Ascending aorta (tissue), 2 donors: ENCODE results near the gene RAP1GAP2. TPM values are rescaled to one million over a fixed set of nuclear protein-coding genes. Genes with fewer than 3 reads are reported as not detected.
"Not testable (repeated sequence)": the region's sequence is repeated elsewhere in the genome, so short reads cannot be mapped to it uniquely, and the experiment has no call there.

Source experiments
- DNase-seq, 2 donors: peaks; one replicate each; pipeline ENCODE4 v3.0.0-alpha.2; 2019; ENCODE audit warnings: low spot score in 2 of 2
- H3K27ac ChIP-seq, 2 donors: fragments of 200-600 bp; sonication (generic); one replicate each; pipeline ENCODE4 v1.5.1; 2016 to 2017; ENCODE audit warnings: mild to moderate bottlenecking in 1 of 2
- H3K27me3 ChIP-seq: fragments of 200-600 bp; sonication (generic); one replicate; pipeline ENCODE4 v1.5.1; 2017
- H3K36me3 ChIP-seq, 2 donors: fragments of 200-600 bp; sonication (generic); one replicate each; pipeline ENCODE4 v1.5.1; 2016
- H3K4me1 ChIP-seq, 2 donors: fragments of 200-600 bp; sonication (generic); one replicate each; pipeline ENCODE4 v1.5.1; 2016 to 2017; ENCODE audit warnings: mild to moderate bottlenecking in 1 of 2
- H3K4me3 ChIP-seq, 2 donors: fragments of 200-600 bp; sonication (generic); one replicate each; pipeline ENCODE4 v1.5.1; 2016 to 2017; ENCODE audit warnings: mild to moderate bottlenecking in 1 of 2
- H3K9me3 ChIP-seq, 2 donors: fragments of 200-600 bp; sonication (generic); one replicate each; pipeline ENCODE4 v1.5.1; 2016
- intact Hi-C: fragments of 100-400 bp; cut with DNase I; formaldehyde crosslinking; loops from one replicate; pipeline ENCODE4 v1.15.1; 2023
- total RNA-seq: library from RNA; depleted of rRNA; stranded (reverse); fragments of >200 nt; gene quantifications from one replicate; pipeline ENCODE4 v1.1.0, GENCODE V29; 2016
- TF ChIP-seq, protein P1 (sequence below), 3 experiments: fragments of 200-600 bp in 2 of 3; fragments of 450-650 bp in 1 of 3; sonication (generic) in 2 of 3; IDR thresholded peaks; one replicate each; pipeline ENCODE4 v1.5.1; 2016 to 2019; ENCODE audit warnings: antibody characterized with exemption in 3 of 3, mild to moderate bottlenecking in 1 of 3, moderate library complexity in 1 of 3

RAP1GAP2 gene
- total RNA-seq, 1 donor from 2014 or later, result 1.6 TPM

DNA sequence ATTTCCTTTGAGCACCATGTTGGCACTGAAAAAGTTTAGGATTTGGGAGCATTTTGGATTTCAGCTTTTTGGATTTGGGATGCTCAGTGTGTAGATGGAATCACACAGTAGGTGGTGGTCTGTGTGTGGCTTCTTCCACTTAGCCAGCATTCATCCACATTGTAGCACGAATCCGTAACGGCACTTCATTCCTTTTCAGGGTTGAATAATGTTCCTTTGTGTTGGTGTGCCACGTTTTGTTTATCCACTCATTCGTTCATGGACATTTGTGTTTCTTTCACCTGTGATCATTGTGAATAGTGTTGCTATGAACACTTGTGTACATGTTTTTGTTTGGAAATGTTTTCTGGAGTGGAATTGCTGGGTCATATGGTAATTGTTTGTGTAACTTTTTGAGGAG, 85.1 kb downstream of the RAP1GAP2 start:
- TF ChIP-seq, protein P1, sequence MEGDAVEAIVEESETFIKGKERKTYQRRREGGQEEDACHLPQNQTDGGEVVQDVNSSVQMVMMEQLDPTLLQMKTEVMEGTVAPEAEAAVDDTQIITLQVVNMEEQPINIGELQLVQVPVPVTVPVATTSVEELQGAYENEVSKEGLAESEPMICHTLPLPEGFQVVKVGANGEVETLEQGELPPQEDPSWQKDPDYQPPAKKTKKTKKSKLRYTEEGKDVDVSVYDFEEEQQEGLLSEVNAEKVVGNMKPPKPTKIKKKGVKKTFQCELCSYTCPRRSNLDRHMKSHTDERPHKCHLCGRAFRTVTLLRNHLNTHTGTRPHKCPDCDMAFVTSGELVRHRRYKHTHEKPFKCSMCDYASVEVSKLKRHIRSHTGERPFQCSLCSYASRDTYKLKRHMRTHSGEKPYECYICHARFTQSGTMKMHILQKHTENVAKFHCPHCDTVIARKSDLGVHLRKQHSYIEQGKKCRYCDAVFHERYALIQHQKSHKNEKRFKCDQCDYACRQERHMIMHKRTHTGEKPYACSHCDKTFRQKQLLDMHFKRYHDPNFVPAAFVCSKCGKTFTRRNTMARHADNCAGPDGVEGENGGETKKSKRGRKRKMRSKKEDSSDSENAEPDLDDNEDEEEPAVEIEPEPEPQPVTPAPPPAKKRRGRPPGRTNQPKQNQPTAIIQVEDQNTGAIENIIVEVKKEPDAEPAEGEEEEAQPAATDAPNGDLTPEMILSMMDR (IDR thresholded peaks at IDR 0.05), result no peak
- Histone ChIP-seq H3K4me3 (no peak overlapping the region), H3K9me3 (no peaks in the 10 kb centered on the region)

DNA sequence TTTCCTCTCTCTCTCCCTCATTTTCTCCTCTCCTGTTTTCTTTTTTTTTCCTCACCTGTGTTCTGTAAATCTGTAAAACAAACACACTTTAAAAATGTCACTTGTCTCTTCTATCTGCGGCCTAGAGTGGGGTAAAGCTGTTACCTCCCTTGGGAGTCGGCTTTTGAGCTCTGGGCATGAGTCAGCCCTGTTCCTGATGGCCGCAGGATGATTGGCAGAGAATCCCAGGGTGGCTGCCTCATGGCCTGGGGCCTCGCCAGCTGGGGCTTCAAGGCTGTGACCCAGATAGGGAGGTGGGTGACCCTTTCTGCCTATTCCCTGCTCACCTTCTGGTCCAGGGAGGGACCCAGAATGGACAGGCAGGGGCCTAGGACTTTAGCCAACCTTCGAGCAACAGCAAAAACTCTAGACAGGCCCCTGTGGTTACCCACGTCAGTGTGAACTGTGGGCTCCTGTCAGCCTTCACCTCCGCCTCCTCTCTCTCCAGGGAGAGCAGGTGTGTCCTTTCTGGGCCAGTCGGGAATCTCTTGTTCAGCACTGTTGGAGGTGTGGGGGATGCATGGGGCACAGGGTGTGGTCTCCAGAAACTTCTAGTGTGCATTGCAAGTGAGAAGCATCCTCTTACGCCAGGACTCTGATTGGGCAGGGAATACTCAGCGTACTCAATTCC, 87.4 kb downstream of the RAP1GAP2 start:
- intact Hi-C loops, result no loop called here
- Histone ChIP-seq H3K4me3 (no peak overlapping the region), H3K36me3 (no peaks in the 10 kb centered on the region), H3K27ac (no peak overlapping the region), H3K27me3 (no peaks in the 10 kb centered on the region), H3K9me3 (no peaks in the 10 kb centered on the region), H3K4me1 (no peaks in the 10 kb centered on the region)
- TF ChIP-seq, protein P1 (IDR thresholded peaks at IDR 0.05), result no peak
- DNase-seq, result no peak

More for the DNA sequence above, 85.1 kb downstream of the RAP1GAP2 start:
- H3K36me3 ChIP-seq, result no peaks in the 10 kb centered on the region
- intact Hi-C loops, result no loop called here
- no peaks in the 10 kb centered on the region for H3K27me3 ChIP-seq
- no peak overlapping the region for H3K27ac ChIP-seq
- H3K4me1 ChIP-seq, result no peaks in the 10 kb centered on the region
- no peak for DNase-seq

DNA sequence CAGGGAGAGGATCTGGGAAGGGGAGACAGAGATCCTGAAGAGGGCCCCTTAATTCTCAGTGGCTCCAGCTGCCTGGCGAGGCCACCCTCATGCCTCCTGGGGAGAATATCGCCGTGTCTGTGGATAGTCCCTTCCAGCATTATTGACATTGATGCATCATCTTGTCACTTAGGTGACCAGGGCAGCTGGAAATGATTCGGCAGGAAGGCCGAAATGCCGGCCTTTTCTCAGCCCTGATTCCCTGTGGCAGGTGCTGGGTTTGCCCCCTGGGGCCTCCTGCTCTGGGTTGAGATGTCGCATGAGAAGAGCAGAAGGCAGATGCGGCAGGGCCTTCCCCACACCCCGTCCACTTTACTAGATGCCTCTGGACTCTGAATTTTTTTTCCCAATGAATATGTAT, 89.5 kb downstream of the RAP1GAP2 start:
- TF ChIP-seq, protein P1 (IDR thresholded peaks at IDR 0.05), result no peak
- no peak for DNase-seq
- no peaks in the 10 kb centered on the region for H3K27me3 ChIP-seq
- no peak overlapping the region for H3K4me3 ChIP-seq
- intact Hi-C loops, result no loop called here
- no peaks in the 10 kb centered on the region for H3K9me3 ChIP-seq
- no peaks in the 10 kb centered on the region for H3K4me1 ChIP-seq
- no peak overlapping the region for H3K27ac ChIP-seq
- H3K36me3 ChIP-seq, result no peaks in the 10 kb centered on the region

DNA sequence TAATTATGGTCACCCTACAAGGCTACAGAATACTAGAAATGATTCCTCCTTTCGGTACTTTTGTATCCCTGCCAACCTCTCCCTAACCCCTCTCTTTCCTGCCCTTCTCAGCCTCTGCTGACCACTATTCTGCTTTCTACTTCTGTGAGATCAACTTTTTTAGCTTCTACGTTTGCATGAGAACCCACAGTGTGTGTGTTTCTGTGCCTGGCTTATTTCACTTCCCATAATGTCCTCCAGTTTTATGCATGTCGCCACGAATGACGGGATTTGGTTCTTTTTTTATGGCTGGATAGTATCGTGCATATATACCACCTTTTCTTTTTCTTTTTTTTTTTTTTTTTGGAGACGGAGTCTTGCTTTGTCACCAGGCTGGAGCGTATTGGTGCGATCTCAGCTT, 92.1 kb downstream of the RAP1GAP2 start:
- H3K27ac ChIP-seq, result no peak overlapping the region
- no peaks in the 10 kb centered on the region for H3K9me3 ChIP-seq
- H3K4me1 ChIP-seq, result no peaks in the 10 kb centered on the region
- no peaks in the 10 kb centered on the region for H3K36me3 ChIP-seq
- H3K27me3 ChIP-seq, result no peaks in the 10 kb centered on the region
- intact Hi-C loops, result no loop called here
- DNase-seq, result no peak
- H3K4me3 ChIP-seq, result no peak overlapping the region
- TF ChIP-seq, protein P1 (IDR thresholded peaks at IDR 0.05), result no peak

DNA sequence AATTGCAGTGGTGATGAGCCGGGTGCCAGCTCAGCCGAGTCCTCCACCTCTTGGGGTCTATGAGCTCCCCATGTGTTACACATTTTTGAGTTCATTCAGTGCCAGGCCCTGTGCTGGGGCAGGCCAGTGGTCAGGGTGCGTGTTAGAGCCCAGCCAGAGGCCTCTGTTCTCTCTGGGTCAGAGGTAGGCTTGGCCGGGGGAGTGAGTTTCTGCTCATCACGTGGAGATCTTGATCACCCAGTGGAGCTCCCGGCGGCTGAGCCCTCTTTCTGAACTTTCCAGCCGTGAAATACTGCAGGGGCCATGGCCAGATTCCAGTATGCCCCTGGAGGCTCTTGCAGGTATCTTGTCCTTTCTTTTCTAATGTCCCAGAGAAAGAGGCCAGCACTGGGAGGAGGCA, 93.0 kb downstream of the RAP1GAP2 start:
- Histone ChIP-seq H3K36me3 (no peaks in the 10 kb centered on the region), H3K4me1 (no peaks in the 10 kb centered on the region), H3K27me3 (no peaks in the 10 kb centered on the region), H3K27ac (no peak overlapping the region), H3K4me3 (no peak overlapping the region), H3K9me3 (no peaks in the 10 kb centered on the region)
- intact Hi-C loops, result no loop called here
- TF ChIP-seq, protein P1 (IDR thresholded peaks at IDR 0.05), result no peak
- DNase-seq, result no peak

DNA sequence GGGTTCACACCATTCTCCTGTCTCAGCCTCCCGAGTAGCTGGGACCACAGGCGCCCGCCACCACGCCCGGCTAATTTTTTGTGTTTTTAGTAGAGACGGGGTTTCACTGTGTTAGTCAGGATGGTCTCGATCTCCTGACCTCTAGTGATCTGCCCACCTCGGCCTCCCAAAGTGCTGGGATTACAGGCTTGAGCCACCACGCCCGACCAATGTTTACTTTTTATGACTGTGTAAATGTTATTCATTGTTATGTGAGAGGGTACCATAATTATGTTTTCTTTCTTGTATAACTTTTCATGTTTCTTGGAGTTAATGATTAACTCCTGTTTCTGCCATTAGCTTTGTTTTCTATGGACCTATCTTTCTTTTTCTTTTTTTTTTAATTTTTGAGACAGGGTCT, 94.5 kb downstream of the RAP1GAP2 start:
- H3K27me3 ChIP-seq, H3K36me3 ChIP-seq, H3K27ac ChIP-seq, intact Hi-C loops, H3K4me1 ChIP-seq, H3K9me3 ChIP-seq, H3K4me3 ChIP-seq, DNase-seq: not testable (repeated sequence)
